ENCODE measurements around the gene RTP5. TPM values are rescaled to one million over a fixed set of nuclear protein-coding genes. Genes with fewer than 3 reads are reported as not detected.

RTP5 gene
- total RNA-seq (ENCODE audit: low replicate concordance), result not detected in 2 replicates

GRCh38 chr2:241869087-241869961 lies at the start of gene RTP5:
Gene RTP5, plus strand, starts transcription at chr2:241869729. Its CDS starts 28 bp downstream, at chr2:241869757.

GRCh38 chr2:241858206-241859016 lies 11.1 kb upstream of the RTP5 start, which contains the start of gene PDCD1:
Gene PDCD1, minus strand, starts transcription at chr2:241858894. Its CDS starts 56 bp downstream, at chr2:241858838.

Other genes with a start within 250 kb of the RTP5 start
- gene THAP4, start 232.6 kb upstream of the RTP5 start, total RNA-seq (ENCODE audit: low replicate concordance), result 37.7 and 44.8 TPM in 2 replicates
- gene ATG4B, start 232.0 kb upstream of the RTP5 start, total RNA-seq (ENCODE audit: low replicate concordance), result 70.1 and 97.0 TPM in 2 replicates
- gene DTYMK, start 182.9 kb upstream of the RTP5 start, total RNA-seq (ENCODE audit: low replicate concordance), result 8.2 and 20.8 TPM in 2 replicates
- 16.3 and 31.9 TPM in 2 replicates for gene ING5, start 167.7 kb upstream of the RTP5 start, total RNA-seq (ENCODE audit: low replicate concordance)
- 15.3 and 17.8 TPM in 2 replicates for gene D2HGDH, start 135.1 kb upstream of the RTP5 start, total RNA-seq (ENCODE audit: low replicate concordance)
- gene GAL3ST2, start 92.9 kb upstream of the RTP5 start, total RNA-seq (ENCODE audit: low replicate concordance), result 0.23 TPM in 1 of 2 replicates, not detected in the other
- gene NEU4, start 60.5 kb upstream of the RTP5 start, total RNA-seq (ENCODE audit: low replicate concordance), result not detected in 2 replicates
- gene PDCD1, start 10.8 kb upstream of the RTP5 start, total RNA-seq (ENCODE audit: low replicate concordance), result not detected in 2 replicates

Measured in smooth muscle cell of the coronary artery (primary cell).